ENCODE measurements around the gene ENPP6. TPM values are rescaled to one million over a fixed set of nuclear protein-coding genes. Genes with fewer than 3 reads are reported as not detected.

ENPP6 gene
- total RNA-seq, 1 experiment from 2014 or later = not detected

- no peak for DNase-seq
- H3K36me3 ChIP-seq (ENCODE audit: control insufficient read depth, insufficient read depth, low read length) = no peaks in the 10 kb centered on the region
- no peak overlapping the region for H3K4me3 ChIP-seq (ENCODE audit: low read depth, low read length)
- peaks cover 3% of the 10 kb centered on the region for H3K27me3 Mint-ChIP-seq (ENCODE audit: insufficient read depth, unreplicated experiment)
- no peak for TF ChIP-seq CTCF (IDR thresholded peaks at IDR 0.05; ENCODE audit: insufficient read depth in 1 of 2, low read depth in 1 of 2, low read length in 1 of 2, severe bottlenecking in 1 of 2, unreplicated experiment in 1 of 2)
- no peaks in the 10 kb centered on the region for H3K9me3 Mint-ChIP-seq (ENCODE audit: unreplicated experiment)
- H3K36me3 Mint-ChIP-seq (ENCODE audit: insufficient read depth, unreplicated experiment) = no peaks in the 10 kb centered on the region
- no peak overlapping the region for H3K4me3 Mint-ChIP-seq (ENCODE audit: unreplicated experiment)
- H3K27me3 ChIP-seq (replicated peaks; ENCODE audit: control insufficient read depth, insufficient read depth, low read length) = no peaks in the 10 kb centered on the region
- no peaks in the 10 kb centered on the region for H3K4me1 ChIP-seq
- no peaks in the 10 kb centered on the region for H3K9me3 ChIP-seq
- POLR2A ChIA-PET = no interaction called here
- no peak overlapping the region for H3K27ac Mint-ChIP-seq (ENCODE audit: unreplicated experiment)
- CTCF ChIA-PET = interaction anchor here (0.7 kb wide), 1 partner anchor 312 kb away, joined by 3 read pairs; no protein-coding TSS in a partner anchor
- intact Hi-C loops (cut with micrococcal nuclease; ENCODE audit: unreplicated experiment) = loop anchor here (10.0 kb wide), 1 partner anchor 474 kb away; the partner anchor contains the start of gene CENPU
- peaks cover 5% of the 10 kb centered on the region for H3K4me1 Mint-ChIP-seq (ENCODE audit: low read depth, unreplicated experiment)
- no TSS peak for BruUV-seq (replicated peaks)
Measured at GRCh38 chr4:184261246-184261645, 43.6 kb upstream of the ENPP6 start.

- Mint-ChIP-seq H3K4me1 (ENCODE audit: low read depth, unreplicated experiment) (peaks cover 5% of the 10 kb centered on the region), H3K4me3 (ENCODE audit: unreplicated experiment) (no peak overlapping the region), H3K27me3 (ENCODE audit: insufficient read depth, unreplicated experiment) (peaks cover 3% of the 10 kb centered on the region), H3K9me3 (ENCODE audit: unreplicated experiment) (no peaks in the 10 kb centered on the region), H3K27ac (ENCODE audit: unreplicated experiment) (no peak overlapping the region), H3K36me3 (ENCODE audit: insufficient read depth, unreplicated experiment) (no peaks in the 10 kb centered on the region)
- TF ChIP-seq CTCF (IDR thresholded peaks at IDR 0.05; ENCODE audit: insufficient read depth in 1 of 2, low read depth in 1 of 2, low read length in 1 of 2, severe bottlenecking in 1 of 2, unreplicated experiment in 1 of 2) = no peak
- Histone ChIP-seq H3K4me3 (ENCODE audit: low read depth, low read length) (no peak overlapping the region), H3K9me3 (no peaks in the 10 kb centered on the region), H3K27me3 (replicated peaks; ENCODE audit: control insufficient read depth, insufficient read depth, low read length) (no peaks in the 10 kb centered on the region), H3K4me1 (no peaks in the 10 kb centered on the region), H3K36me3 (ENCODE audit: control insufficient read depth, insufficient read depth, low read length) (no peaks in the 10 kb centered on the region)
- POLR2A ChIA-PET = no interaction called here
- CTCF ChIA-PET = no interaction called here
- DNase-seq = no peak
- no TSS peak for BruUV-seq (replicated peaks)
- intact Hi-C loops (cut with micrococcal nuclease; ENCODE audit: unreplicated experiment) = loop anchor here (10.0 kb wide), 1 partner anchor 475 kb away; the partner anchor contains the start of gene CENPU
Measured at GRCh38 chr4:184259866-184260265, 42.2 kb upstream of the ENPP6 start.

GRCh38 chr4:184259081-184259480 is 41.4 kb upstream of the ENPP6 start:
- TF ChIP-seq CTCF (IDR thresholded peaks at IDR 0.05; ENCODE audit: insufficient read depth in 1 of 2, low read depth in 1 of 2, low read length in 1 of 2, severe bottlenecking in 1 of 2, unreplicated experiment in 1 of 2) = no peak
- Histone ChIP-seq H3K9me3 (no peaks in the 10 kb centered on the region), H3K4me1 (no peaks in the 10 kb centered on the region), H3K4me3 (ENCODE audit: low read depth, low read length) (no peak overlapping the region), H3K27me3 (replicated peaks; ENCODE audit: control insufficient read depth, insufficient read depth, low read length) (no peaks in the 10 kb centered on the region), H3K36me3 (ENCODE audit: control insufficient read depth, insufficient read depth, low read length) (no peaks in the 10 kb centered on the region)
- no peak overlapping the region for H3K4me3 Mint-ChIP-seq (ENCODE audit: unreplicated experiment)
- no peak overlapping the region for H3K27ac Mint-ChIP-seq (ENCODE audit: unreplicated experiment)
- no TSS peak for BruUV-seq (replicated peaks)
- intact Hi-C loops (cut with micrococcal nuclease; ENCODE audit: unreplicated experiment) = no loop called here
- POLR2A ChIA-PET = no interaction called here
- CTCF ChIA-PET = no interaction called here
- DNase-seq = no peak
- H3K9me3 Mint-ChIP-seq (ENCODE audit: unreplicated experiment) = no peaks in the 10 kb centered on the region
- peaks cover 3% of the 10 kb centered on the region for H3K4me1 Mint-ChIP-seq (ENCODE audit: low read depth, unreplicated experiment)
- peaks cover 3% of the 10 kb centered on the region for H3K27me3 Mint-ChIP-seq (ENCODE audit: insufficient read depth, unreplicated experiment)
- H3K36me3 Mint-ChIP-seq (ENCODE audit: insufficient read depth, unreplicated experiment) = no peaks in the 10 kb centered on the region
